ENCODE measurements around the gene SGMS2. TPM values are rescaled to one million over a fixed set of nuclear protein-coding genes. Genes with fewer than 3 reads are reported as not detected.

Gene SGMS2
- total and polyA plus RNA-seq, 10 donors, result 0.20 to 35.5 (median 4.9) TPM

- H3K36me3 ChIP-seq, result no peaks in the 10 kb centered on the region
- H3K4me3 ChIP-seq, result no peak overlapping the region
- WGBS, 5 donors, result 74 to 93% (median 89%) methylated on average over 1 of the region's 1 CpG
- H3K27ac ChIP-seq, result no peak overlapping the region
- no peak for DNase-seq
- intact Hi-C loops (cut with DNase I; ENCODE audit: low total_unique reads), result no loop called here
- peaks cover 0 to 19% (median 0%) of the 10 kb centered on the region in 6 donors for H3K4me1 ChIP-seq
- H3K27me3 ChIP-seq (replicated peaks in 1 of 7), result no peaks in the 10 kb centered on the region
- H3K9me3 ChIP-seq, result no peaks in the 10 kb centered on the region
- TF ChIP-seq POLR2AphosphoS5 (IDR thresholded peaks at IDR 0.05) (no peak), POLR2A (IDR thresholded peaks at IDR 0.05) (no peak), CTCF (IDR thresholded peaks at IDR 0.05 in 8 of 11, conservative IDR thresholded peaks at IDR 0.05 in 3 of 11) (no peak)
These were observed 9.6 kb downstream of the SGMS2 start for GRCh38 chr4:107834241-107834794.

GRCh38 chr4:107835406-107835805 is 10.7 kb downstream of the SGMS2 start:
- Histone ChIP-seq H3K9me3 (no peaks in the 10 kb centered on the region), H3K36me3 (no peaks in the 10 kb centered on the region), H3K4me3 (no peak overlapping the region), H3K4me1 (peaks cover 0 to 20% (median 0%) of the 10 kb centered on the region in 6 donors), H3K27me3 (replicated peaks in 1 of 7) (peaks cover 0 to 4% (median 0%) of the 10 kb centered on the region in 7 donors), H3K27ac (no peak overlapping the region)
- intact Hi-C loops (cut with DNase I; ENCODE audit: low total_unique reads), result no loop called here
- DNase-seq, result no peak
- WGBS, 5 donors, result 74 to 92% (median 82%) methylated on average over 5 of the region's 5 CpGs
- no peak for TF ChIP-seq CTCF (IDR thresholded peaks at IDR 0.05 in 8 of 11, conservative IDR thresholded peaks at IDR 0.05 in 3 of 11)
- TF ChIP-seq POLR2AphosphoS5 (IDR thresholded peaks at IDR 0.05), result no peak
- TF ChIP-seq POLR2A (IDR thresholded peaks at IDR 0.05), result no peak

GRCh38 chr4:107837317-107837716 is 12.6 kb downstream of the SGMS2 start:
- 36 to 72% (median 59%) methylated on average over 4 of the region's 4 CpGs for WGBS, 5 donors
- intact Hi-C loops (cut with DNase I; ENCODE audit: low total_unique reads), result no loop called here

More at GRCh38 chr4:107837317-107837716, 12.6 kb downstream of the SGMS2 start:
- H3K27ac ChIP-seq, result peak overlapping the region in 6 of 8 donors; percentile 15 to 86 (median 74)
- no peaks in the 10 kb centered on the region for H3K9me3 ChIP-seq
- peaks cover 0 to 20% (median 0%) of the 10 kb centered on the region in 6 donors for H3K4me1 ChIP-seq
- TF ChIP-seq POLR2A (IDR thresholded peaks at IDR 0.05) (no peak), CTCF (IDR thresholded peaks at IDR 0.05 in 8 of 11, conservative IDR thresholded peaks at IDR 0.05 in 3 of 11) (no peak), POLR2AphosphoS5 (IDR thresholded peaks at IDR 0.05) (no peak)
- no peak for DNase-seq
- H3K36me3 ChIP-seq, result no peaks in the 10 kb centered on the region
- H3K27me3 ChIP-seq (replicated peaks in 1 of 7), result peaks cover 0 to 4% (median 0%) of the 10 kb centered on the region in 7 donors
- no peak overlapping the region for H3K4me3 ChIP-seq
